ENCODE data around the gene COQ6.
"Not testable (repeated sequence)": the region's sequence is repeated elsewhere in the genome, so short reads cannot be mapped to it uniquely, and the experiment has no call there.

COQ6 gene

DNA sequence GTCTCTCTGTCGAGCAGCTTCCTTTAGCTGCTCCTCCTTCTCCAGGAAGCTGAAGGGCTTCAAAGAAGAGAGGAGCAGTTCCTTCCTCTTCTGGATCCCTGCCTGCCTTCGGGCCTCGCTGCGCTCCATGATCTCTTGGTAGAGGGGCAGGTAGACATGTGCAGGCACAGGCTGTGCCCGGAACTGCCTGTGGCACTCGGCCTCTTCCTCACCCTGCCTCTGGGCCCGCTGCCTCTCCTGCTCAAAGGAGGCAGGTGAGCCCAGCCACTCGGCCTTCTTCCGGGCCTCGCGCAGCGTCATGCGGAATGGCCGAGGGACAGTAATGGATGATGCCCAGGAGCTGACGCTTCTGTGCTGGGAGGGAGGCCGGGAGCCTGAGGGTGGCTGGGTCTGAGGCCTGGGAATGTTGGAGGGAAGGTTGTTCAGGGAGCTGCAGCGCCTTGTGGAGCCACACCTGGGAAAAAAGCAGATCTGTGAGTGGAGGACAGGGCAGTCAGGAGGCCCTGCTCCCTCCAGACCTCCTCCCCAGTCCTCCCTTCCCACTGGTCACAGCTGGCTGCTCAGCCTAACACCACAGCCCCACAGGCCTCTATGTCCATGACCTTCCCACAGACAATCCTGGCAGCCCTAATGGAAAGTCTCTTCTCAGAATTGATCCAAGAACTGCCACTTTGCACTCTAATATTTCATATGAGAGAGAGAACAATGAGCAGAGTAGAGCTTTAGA lies 5.5 kb upstream of the COQ6 start:
- Mint-ChIP-seq H3K4me1 (peaks cover under 1% of the 10 kb centered on the region), H3K9me3 (no peaks in the 10 kb centered on the region), H3K4me3 (no peak overlapping the region), H3K27ac (ENCODE audit: low read depth) (no peak overlapping the region), H3K27me3 (no peaks in the 10 kb centered on the region), H3K36me3 (ENCODE audit: insufficient read depth) (peaks cover 4% of the 10 kb centered on the region)
- ATAC-seq (replicated peaks; ENCODE audit: extremely low read depth, poor library complexity, severe bottlenecking) (no peak), DNase-seq (ENCODE audit: low spot score in 2 of 2) (no peak)

DNA sequence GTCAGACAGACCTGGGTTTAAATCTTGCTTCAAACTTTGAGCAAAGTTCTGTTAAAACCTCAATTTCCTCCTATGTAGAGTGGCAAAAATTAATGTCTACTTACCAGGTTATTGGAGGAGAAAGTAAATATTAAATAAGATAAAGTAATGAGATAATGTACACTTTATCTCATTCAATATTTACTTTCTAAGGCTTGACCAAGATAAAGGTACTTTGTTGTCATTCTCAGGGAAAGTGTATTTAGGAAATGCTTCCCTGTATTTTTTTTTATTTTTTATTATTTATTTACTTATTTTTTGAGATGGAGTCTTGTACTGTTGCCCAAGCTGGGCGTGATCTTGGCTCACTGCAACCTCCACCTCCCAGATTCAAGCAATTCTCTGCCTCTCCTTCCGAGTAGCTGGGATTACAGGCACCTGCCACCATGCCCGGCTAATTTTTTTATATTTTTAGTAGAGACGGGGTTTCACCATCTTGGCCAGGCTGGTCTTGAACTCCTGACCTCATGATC lies 4.9 kb upstream of the COQ6 start:
- Mint-ChIP-seq H3K9me3 (no peaks in the 10 kb centered on the region), H3K4me3 (no peak overlapping the region), H3K27me3 (no peaks in the 10 kb centered on the region), H3K4me1 (peaks cover 6% of the 10 kb centered on the region), H3K36me3 (ENCODE audit: insufficient read depth) (peaks cover 10% of the 10 kb centered on the region), H3K27ac (ENCODE audit: low read depth) (no peak overlapping the region)
- ATAC-seq (replicated peaks; ENCODE audit: extremely low read depth, poor library complexity, severe bottlenecking), result no peak
- DNase-seq (ENCODE audit: low spot score in 2 of 2), result no peak

DNA sequence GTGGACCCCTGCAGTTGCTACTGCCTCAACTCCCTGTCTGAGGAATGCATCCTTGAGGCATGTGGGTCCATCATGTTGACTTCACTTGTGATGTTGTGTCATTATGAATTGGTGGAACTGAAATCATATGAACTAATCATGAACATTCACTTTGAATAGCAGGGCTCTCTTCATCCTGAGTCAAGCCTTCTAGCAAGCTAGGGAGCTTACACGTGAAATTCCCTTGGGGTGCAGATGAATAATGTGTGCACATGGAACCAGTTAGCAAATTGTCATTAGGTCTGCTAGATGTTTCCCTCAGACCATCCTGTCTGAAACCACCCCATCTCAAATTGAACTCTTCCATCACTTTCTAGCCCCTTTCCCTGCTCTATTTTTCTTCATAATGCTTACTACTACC lies 3.6 kb downstream of the COQ6 start:
- ATAC-seq (replicated peaks; ENCODE audit: extremely low read depth, poor library complexity, severe bottlenecking) (no peak), DNase-seq (ENCODE audit: low spot score in 2 of 2) (no peak)
- Mint-ChIP-seq H3K27me3 (no peaks in the 10 kb centered on the region), H3K4me3 (no peak overlapping the region), H3K4me1 (peaks cover 14% of the 10 kb centered on the region), H3K36me3 (ENCODE audit: insufficient read depth) (peaks cover 55% of the 10 kb centered on the region), H3K9me3 (no peaks in the 10 kb centered on the region), H3K27ac (ENCODE audit: low read depth) (no peak overlapping the region)

DNA sequence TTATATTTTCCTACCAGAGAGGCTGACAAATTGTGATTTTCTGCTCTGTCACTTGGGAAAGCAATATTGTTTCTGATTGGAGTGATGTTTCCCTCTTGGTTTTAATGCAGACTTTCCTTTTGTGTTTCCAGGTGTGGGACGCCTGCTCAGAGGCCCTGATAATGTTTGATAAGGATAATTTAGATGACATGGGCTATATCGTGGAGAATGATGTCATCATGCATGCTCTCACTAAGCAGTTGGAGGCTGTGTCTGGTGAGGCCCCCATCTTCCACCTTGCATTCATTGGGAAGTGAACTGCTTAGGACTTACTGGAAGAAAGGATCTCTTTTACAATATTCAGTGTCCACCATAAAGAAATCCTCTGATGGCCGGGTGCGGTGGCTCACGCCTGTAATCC lies 5.6 kb downstream of the COQ6 start:
- no peaks in the 10 kb centered on the region for H3K9me3 Mint-ChIP-seq
- ATAC-seq (replicated peaks; ENCODE audit: extremely low read depth, poor library complexity, severe bottlenecking) (no peak), DNase-seq (ENCODE audit: low spot score in 2 of 2) (no peak)
- H3K36me3 Mint-ChIP-seq (ENCODE audit: insufficient read depth), result peaks cover 60% of the 10 kb centered on the region
- no peak overlapping the region for H3K27ac Mint-ChIP-seq (ENCODE audit: low read depth)
- peaks cover 8% of the 10 kb centered on the region for H3K4me1 Mint-ChIP-seq
- H3K27me3 Mint-ChIP-seq, result no peaks in the 10 kb centered on the region
- no peak overlapping the region for H3K4me3 Mint-ChIP-seq

DNA sequence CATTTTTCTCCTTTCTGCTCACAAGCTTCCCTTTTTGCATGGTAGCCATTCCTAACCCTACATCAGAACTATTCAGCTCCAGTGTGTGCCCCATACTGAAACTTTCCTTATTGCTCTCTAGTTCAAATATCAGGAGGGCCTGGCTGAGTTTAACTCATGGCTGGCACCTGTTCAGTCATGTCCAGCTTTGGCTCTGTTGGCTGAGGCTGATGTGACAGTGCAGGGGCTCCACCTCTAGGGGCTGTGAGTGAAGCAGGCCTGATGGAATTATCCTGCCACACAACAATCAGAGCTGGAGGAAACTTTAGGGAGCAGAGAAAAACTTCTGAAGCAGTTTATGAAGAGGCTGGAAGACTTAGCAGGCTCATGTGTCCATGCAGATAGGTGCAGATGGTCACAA lies 8.5 kb downstream of the COQ6 start:
- H3K4me3 Mint-ChIP-seq, result no peak overlapping the region
- no peak overlapping the region for H3K27ac Mint-ChIP-seq (ENCODE audit: low read depth)
- peaks cover 65% of the 10 kb centered on the region for H3K36me3 Mint-ChIP-seq (ENCODE audit: insufficient read depth)
- no peaks in the 10 kb centered on the region for H3K27me3 Mint-ChIP-seq
- DNase-seq (ENCODE audit: low spot score in 2 of 2) (no peak), ATAC-seq (replicated peaks; ENCODE audit: extremely low read depth, poor library complexity, severe bottlenecking) (no peak)
- H3K9me3 Mint-ChIP-seq, result no peaks in the 10 kb centered on the region
- no peaks in the 10 kb centered on the region for H3K4me1 Mint-ChIP-seq

DNA sequence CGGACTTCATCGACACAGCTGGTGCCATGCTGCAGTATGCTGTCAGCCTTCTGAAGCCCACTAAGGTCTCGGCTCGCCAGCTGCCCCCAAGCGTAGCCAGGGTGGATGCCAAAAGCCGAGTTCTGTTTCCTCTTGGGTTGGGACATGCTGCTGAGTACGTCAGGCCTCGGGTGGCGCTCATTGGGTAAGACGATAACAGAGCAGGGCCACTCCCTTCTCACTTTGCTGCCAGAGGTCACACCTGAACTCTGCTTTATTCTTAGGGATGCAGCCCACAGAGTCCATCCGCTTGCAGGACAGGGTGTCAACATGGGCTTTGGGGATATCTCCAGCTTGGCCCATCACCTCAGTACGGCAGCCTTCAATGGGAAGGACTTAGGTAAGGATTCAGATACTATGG lies 11.1 kb downstream of the COQ6 start:
- H3K4me1 Mint-ChIP-seq, result no peaks in the 10 kb centered on the region
- no peak overlapping the region for H3K27ac Mint-ChIP-seq (ENCODE audit: low read depth)
- H3K4me3 Mint-ChIP-seq, result no peak overlapping the region
- ATAC-seq (replicated peaks; ENCODE audit: extremely low read depth, poor library complexity, severe bottlenecking), result no peak
- no peaks in the 10 kb centered on the region for H3K27me3 Mint-ChIP-seq
- peaks cover 50% of the 10 kb centered on the region for H3K36me3 Mint-ChIP-seq (ENCODE audit: insufficient read depth)
- H3K9me3 Mint-ChIP-seq, result no peaks in the 10 kb centered on the region
- no peak for DNase-seq (ENCODE audit: low spot score in 2 of 2)

DNA sequence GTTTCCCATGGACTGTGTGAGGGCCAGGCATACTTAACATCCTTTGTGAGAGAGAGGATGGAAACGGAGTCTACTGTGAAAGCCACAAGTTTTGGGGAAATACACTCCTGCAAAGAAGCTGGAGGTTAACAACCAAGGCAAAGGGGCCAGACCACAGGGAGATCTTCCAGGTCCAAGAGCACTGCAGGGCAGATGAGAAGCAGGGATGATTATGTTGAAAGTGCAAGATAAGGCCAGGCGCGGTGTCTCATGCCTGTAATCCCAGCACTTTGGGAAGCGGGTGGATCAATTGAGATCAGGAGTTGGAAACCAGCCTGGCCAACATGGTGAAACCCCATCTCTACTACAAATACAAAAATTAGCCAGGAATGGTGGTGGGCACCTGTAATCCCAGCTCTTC lies 15.1 kb downstream of the COQ6 start:
- H3K36me3 Mint-ChIP-seq (ENCODE audit: insufficient read depth), result peaks cover 29% of the 10 kb centered on the region
- no peak overlapping the region for H3K4me3 Mint-ChIP-seq
- H3K27ac Mint-ChIP-seq (ENCODE audit: low read depth), result peak overlapping the region; percentile 12
- ATAC-seq (replicated peaks; ENCODE audit: extremely low read depth, poor library complexity, severe bottlenecking) (no peak), DNase-seq (ENCODE audit: low spot score in 2 of 2) (no peak)
- H3K9me3 Mint-ChIP-seq, result no peaks in the 10 kb centered on the region
- no peaks in the 10 kb centered on the region for H3K4me1 Mint-ChIP-seq
- no peaks in the 10 kb centered on the region for H3K27me3 Mint-ChIP-seq

DNA sequence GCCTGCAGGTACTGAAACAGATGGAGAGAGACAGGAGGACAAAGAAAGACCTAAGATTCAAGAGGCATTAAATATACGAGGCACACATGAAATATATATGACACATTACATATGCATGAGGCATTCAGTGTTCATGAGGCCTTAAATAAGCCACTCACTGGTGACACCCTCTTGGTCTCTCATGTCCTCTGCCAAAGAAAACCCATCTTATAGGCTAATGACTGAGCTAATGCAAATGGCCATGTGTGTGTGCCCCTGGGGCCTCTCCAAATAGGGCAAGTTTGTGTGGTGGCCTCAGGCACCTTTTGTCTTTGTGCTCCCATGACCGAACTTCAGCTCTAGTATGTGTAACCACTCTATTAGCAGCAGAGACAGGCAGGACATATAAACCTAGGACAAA lies 18.8 kb downstream of the COQ6 start:
- ATAC-seq (replicated peaks; ENCODE audit: extremely low read depth, poor library complexity, severe bottlenecking) (no peak), DNase-seq (ENCODE audit: low spot score in 2 of 2) (no peak)
- Mint-ChIP-seq H3K4me1 (no peaks in the 10 kb centered on the region), H3K4me3 (no peak overlapping the region), H3K9me3 (no peaks in the 10 kb centered on the region), H3K27me3 (no peaks in the 10 kb centered on the region), H3K27ac (ENCODE audit: low read depth) (no peak overlapping the region), H3K36me3 (ENCODE audit: insufficient read depth) (peaks cover 21% of the 10 kb centered on the region)

DNA sequence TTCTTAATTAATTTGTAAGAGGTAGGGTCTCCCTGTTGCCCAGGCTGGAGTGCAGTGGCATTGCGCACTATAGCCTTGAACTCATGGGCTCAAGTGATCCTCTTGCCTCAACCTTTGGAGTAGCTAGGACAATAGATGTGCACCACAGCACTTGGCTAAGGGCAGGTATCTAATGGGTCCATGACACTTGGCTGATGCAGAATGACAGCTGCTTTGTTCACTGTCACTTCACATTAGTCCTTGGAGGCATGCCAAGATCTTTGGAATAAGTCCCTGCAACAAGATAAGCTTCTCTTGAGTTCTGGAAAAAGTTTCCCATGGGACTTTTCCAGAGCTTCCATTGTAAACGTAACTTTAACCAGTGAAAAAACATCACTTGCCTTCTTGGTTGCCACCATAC lies 23.4 kb downstream of the COQ6 start:
- peaks cover 16% of the 10 kb centered on the region for H3K36me3 Mint-ChIP-seq (ENCODE audit: insufficient read depth)
- ATAC-seq (replicated peaks; ENCODE audit: extremely low read depth, poor library complexity, severe bottlenecking) (no peak), DNase-seq (ENCODE audit: low spot score in 2 of 2) (no peak)
- H3K27me3 Mint-ChIP-seq, result no peaks in the 10 kb centered on the region
- no peaks in the 10 kb centered on the region for H3K9me3 Mint-ChIP-seq
- H3K4me3 Mint-ChIP-seq, result no peak overlapping the region
- H3K27ac Mint-ChIP-seq (ENCODE audit: low read depth), result no peak overlapping the region
- no peaks in the 10 kb centered on the region for H3K4me1 Mint-ChIP-seq

DNA sequence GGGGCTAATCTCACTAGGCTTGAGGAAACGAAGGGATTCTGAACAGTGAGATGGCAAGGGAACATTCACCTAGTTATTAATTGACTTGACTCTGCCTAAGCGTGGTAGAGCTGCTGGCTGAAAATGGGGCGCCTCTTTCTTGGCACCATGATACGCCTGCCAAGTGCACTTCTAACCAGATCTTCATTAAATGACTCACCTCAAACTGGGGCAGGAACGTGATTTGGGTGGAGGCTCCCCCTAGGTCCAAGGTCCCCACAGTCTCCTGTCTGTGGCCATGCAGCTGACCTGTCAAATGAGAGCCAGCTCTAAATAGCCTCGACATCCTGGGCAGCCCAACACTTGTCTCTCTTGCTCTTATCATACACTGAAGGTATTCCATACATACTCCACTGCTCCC lies 26.0 kb downstream of the COQ6 start:
- H3K4me3 Mint-ChIP-seq, result no peak overlapping the region
- no peaks in the 10 kb centered on the region for H3K9me3 Mint-ChIP-seq
- H3K27me3 Mint-ChIP-seq, result no peaks in the 10 kb centered on the region
- DNase-seq (ENCODE audit: low spot score in 2 of 2) (no peak), ATAC-seq (replicated peaks; ENCODE audit: extremely low read depth, poor library complexity, severe bottlenecking) (no peak)
- H3K36me3 Mint-ChIP-seq (ENCODE audit: insufficient read depth), result peaks cover 11% of the 10 kb centered on the region
- no peaks in the 10 kb centered on the region for H3K4me1 Mint-ChIP-seq
- H3K27ac Mint-ChIP-seq (ENCODE audit: low read depth), result no peak overlapping the region

DNA sequence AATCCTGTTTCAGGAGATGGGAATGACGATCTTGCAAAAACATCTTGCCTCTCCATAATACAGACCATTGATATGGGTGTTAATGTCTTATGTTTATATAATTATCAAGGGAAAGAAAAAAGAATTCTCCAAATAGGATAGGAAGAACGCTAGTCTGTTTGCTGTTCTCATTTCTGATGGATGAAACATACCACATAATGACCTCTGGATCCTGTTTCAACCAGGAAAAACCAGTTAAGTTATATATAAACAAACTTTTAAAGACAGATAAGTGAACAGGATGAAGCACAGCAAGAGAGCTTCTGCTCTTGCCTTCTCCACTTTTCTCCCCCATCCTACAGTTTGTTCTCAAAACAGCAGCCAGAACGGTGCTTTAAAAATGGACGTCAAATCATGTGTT lies 27.8 kb downstream of the COQ6 start:
- Mint-ChIP-seq H3K27ac (ENCODE audit: low read depth) (peak overlapping the region; percentile 66), H3K36me3 (ENCODE audit: insufficient read depth) (peaks cover 3% of the 10 kb centered on the region), H3K4me3 (no peak overlapping the region), H3K4me1 (no peaks in the 10 kb centered on the region), H3K9me3 (no peaks in the 10 kb centered on the region), H3K27me3 (no peaks in the 10 kb centered on the region)
- ATAC-seq (replicated peaks; ENCODE audit: extremely low read depth, poor library complexity, severe bottlenecking) (no peak), DNase-seq (ENCODE audit: low spot score in 2 of 2) (no peak)

DNA sequence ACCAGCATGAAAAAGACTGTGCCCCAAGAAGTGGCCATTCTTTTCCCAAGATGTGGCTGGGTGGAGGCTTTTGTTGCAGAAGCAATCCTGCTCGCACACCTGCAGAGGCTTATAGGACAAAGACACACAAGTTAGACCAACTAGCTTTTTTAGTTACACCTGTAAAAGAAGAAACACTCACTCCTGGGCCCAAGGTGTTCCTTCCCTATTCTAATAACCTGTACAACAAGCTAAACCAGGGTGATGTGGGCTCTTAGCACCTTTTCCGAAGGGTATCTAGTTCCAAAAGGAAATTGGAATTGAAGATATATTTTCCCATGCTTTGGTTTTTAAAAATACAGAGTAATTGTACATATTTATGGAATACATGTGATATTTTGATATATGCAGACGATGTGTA lies 38.0 kb downstream of the COQ6 start:
- Mint-ChIP-seq H3K27ac (ENCODE audit: low read depth) (no peak overlapping the region), H3K27me3 (no peaks in the 10 kb centered on the region), H3K36me3 (ENCODE audit: insufficient read depth) (peaks cover 9% of the 10 kb centered on the region), H3K4me3 (no peak overlapping the region), H3K4me1 (no peaks in the 10 kb centered on the region), H3K9me3 (no peaks in the 10 kb centered on the region)
- DNase-seq (ENCODE audit: low spot score in 2 of 2), result no peak
- ATAC-seq (replicated peaks; ENCODE audit: extremely low read depth, poor library complexity, severe bottlenecking), result no peak

DNA sequence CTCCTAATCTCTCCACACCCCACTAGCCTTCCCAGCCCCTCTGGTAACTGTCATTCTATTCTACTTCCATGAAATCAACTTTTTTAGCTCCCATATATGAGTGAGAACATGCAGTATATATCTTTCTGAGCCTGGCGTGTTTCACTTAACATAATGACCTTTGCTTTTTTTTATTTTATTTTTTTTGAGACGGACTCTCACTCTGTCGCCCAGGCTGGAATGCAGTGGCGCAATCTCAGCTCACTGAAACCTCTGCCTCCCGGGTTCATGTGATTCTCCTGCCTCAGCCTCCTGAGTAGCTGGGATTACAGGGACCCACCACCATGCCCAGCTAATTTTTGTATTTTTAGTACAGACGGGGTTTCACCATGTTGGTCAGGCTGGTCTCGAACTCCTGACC lies 38.6 kb downstream of the COQ6 start:
- H3K4me1 Mint-ChIP-seq; DNase-seq (ENCODE audit: low spot score in 2 of 2); H3K9me3 Mint-ChIP-seq; H3K36me3 Mint-ChIP-seq (ENCODE audit: insufficient read depth); H3K4me3 Mint-ChIP-seq; ATAC-seq (replicated peaks; ENCODE audit: extremely low read depth, poor library complexity, severe bottlenecking); H3K27ac Mint-ChIP-seq (ENCODE audit: low read depth); H3K27me3 Mint-ChIP-seq: not testable (repeated sequence)
